Measurements from ENCODE around the gene CD226. TPM values are rescaled to one million over a fixed set of nuclear protein-coding genes. Genes with fewer than 3 reads are reported as not detected.

Gene CD226
- total RNA-seq, 1 experiment from 2014 or later, result 1.2 TPM

GRCh38 chr18:69954719-69955480 is 7.2 kb upstream of the CD226 start:
- Histone ChIP-seq H3K9me2 (ENCODE audit: insufficient read depth) (no peaks in the 10 kb centered on the region), H3K9me3 (ENCODE audit: control insufficient read depth in 1 of 2, insufficient read depth in 1 of 2, low read depth in 1 of 2, low read length in 2 of 2) (no peaks in the 10 kb centered on the region), H3K4me2 (ENCODE audit: low read length) (no peak overlapping the region), H4K20me1 (ENCODE audit: insufficient read depth) (no peaks in the 10 kb centered on the region), H2AFZ (ENCODE audit: low read depth, low read length, poor library complexity, severe bottlenecking) (no peak overlapping the region), H3K9ac (ENCODE audit: low read length) (no peak overlapping the region), H3K4me1 (ENCODE audit: control insufficient read depth in 1 of 2, insufficient read depth in 2 of 2, low read length in 2 of 2) (no peaks in the 10 kb centered on the region), H3K79me2 (ENCODE audit: insufficient read depth, low read length) (no peaks in the 10 kb centered on the region), H3K36me3 (ENCODE audit: control insufficient read depth in 1 of 2, insufficient read depth in 2 of 2, low read length in 2 of 2) (no peaks in the 10 kb centered on the region), H3K4me3 (replicated peaks in 1 of 2; ENCODE audit: low read depth in 1 of 2, low read length in 2 of 2) (no peak overlapping the region), H3K27ac (ENCODE audit: low read depth, low read length) (no peak overlapping the region), H3K27me3 (ENCODE audit: insufficient read depth, low read length) (no peaks in the 10 kb centered on the region)
- TF ChIP-seq RAD21 (IDR thresholded peaks at IDR 0.05; ENCODE audit: low read depth), result no peak
- no peak for TF ChIP-seq EGR1 (IDR thresholded peaks at IDR 0.05; ENCODE audit: low read depth)
- no peak for TF ChIP-seq ZNF274 (IDR thresholded peaks at IDR 0.05; ENCODE audit: low read depth, low read length)
- TF ChIP-seq POLR2A (IDR thresholded peaks at IDR 0.05; ENCODE audit: borderline replicate concordance, extremely low read depth, insufficient read depth, insufficient read length), result no peak
- TF ChIP-seq ELF1 (IDR thresholded peaks at IDR 0.05; ENCODE audit: borderline replicate concordance, low read depth), result no peak
- no peak for TF ChIP-seq SRF (IDR thresholded peaks at IDR 0.05; ENCODE audit: low read depth)
- DNase-seq (ENCODE audit: low read depth, low spot score), result no peak
- ChIA-PET RAD21 (ENCODE audit: low non-redundant PET in 1 of 2, low total read pairs in 2 of 2, uncharacterized antibody in 2 of 2, unreplicated experiment in 2 of 2) (no interaction called here), CTCF (no interaction called here), POLR2A (no interaction called here)
- no TSS peak for BruUV-seq (replicated peaks)
- no peak for ATAC-seq
- intact Hi-C loops (cut with micrococcal nuclease), result loop anchor here (5.0 kb wide), 1 partner anchor 48 kb away; no protein-coding TSS in a partner anchor

- RAD21 ChIA-PET (ENCODE audit: low non-redundant PET in 1 of 2, low total read pairs in 2 of 2, uncharacterized antibody in 2 of 2, unreplicated experiment in 2 of 2), result no interaction called here
- DNase-seq (ENCODE audit: low read depth, low spot score) (no peak), ATAC-seq (no peak)
- no peak overlapping the region for H3K9ac ChIP-seq (ENCODE audit: low read length)
- H3K27me3 ChIP-seq (ENCODE audit: insufficient read depth, low read length), result no peaks in the 10 kb centered on the region
- POLR2A ChIA-PET, result no interaction called here
- H3K4me2 ChIP-seq (ENCODE audit: low read length), result no peak overlapping the region
- H4K20me1 ChIP-seq (ENCODE audit: insufficient read depth), result no peaks in the 10 kb centered on the region
- H3K9me3 ChIP-seq (ENCODE audit: control insufficient read depth in 1 of 2, insufficient read depth in 1 of 2, low read depth in 1 of 2, low read length in 2 of 2), result no peaks in the 10 kb centered on the region
- no TSS peak for BruUV-seq (replicated peaks)
- H3K4me3 ChIP-seq (replicated peaks in 1 of 2; ENCODE audit: low read depth in 1 of 2, low read length in 2 of 2), result no peak overlapping the region
- no peaks in the 10 kb centered on the region for H3K36me3 ChIP-seq (ENCODE audit: control insufficient read depth in 1 of 2, insufficient read depth in 2 of 2, low read length in 2 of 2)
- intact Hi-C loops (cut with micrococcal nuclease), result no loop called here
- H3K4me1 ChIP-seq (ENCODE audit: control insufficient read depth in 1 of 2, insufficient read depth in 2 of 2, low read length in 2 of 2), result no peaks in the 10 kb centered on the region
- no peak overlapping the region for H2AFZ ChIP-seq (ENCODE audit: low read depth, low read length, poor library complexity, severe bottlenecking)
- H3K9me2 ChIP-seq (ENCODE audit: insufficient read depth), result no peaks in the 10 kb centered on the region
- TF ChIP-seq EZH2phosphoT487 (IDR thresholded peaks at IDR 0.05; ENCODE audit: borderline replicate concordance) (no peak), POLR2AphosphoS5 (IDR thresholded peaks at IDR 0.05; ENCODE audit: low read depth, low read length) (no peak), YY1 (IDR thresholded peaks at IDR 0.05; ENCODE audit: extremely low read depth, insufficient replicate concordance, low read depth, low read length) (no peak), FOSL1 (IDR thresholded peaks at IDR 0.05; ENCODE audit: low read depth) (no peak), ZFX (IDR thresholded peaks at IDR 0.05) (no peak), MAX (IDR thresholded peaks at IDR 0.05) (no peak), ATF3 (IDR thresholded peaks at IDR 0.05) (no peak), CEBPB (IDR thresholded peaks at IDR 0.05; ENCODE audit: low read depth) (no peak), ZBTB33 (IDR thresholded peaks at IDR 0.05; ENCODE audit: extremely low read depth, insufficient replicate concordance, low read length) (no peak), SRF (IDR thresholded peaks at IDR 0.05; ENCODE audit: low read depth) (no peak), RAD21 (IDR thresholded peaks at IDR 0.05; ENCODE audit: low read depth) (no peak), POLR2A (IDR thresholded peaks at IDR 0.05; ENCODE audit: borderline replicate concordance, extremely low read depth, insufficient read depth, insufficient read length) (no peak), ZNF274 (IDR thresholded peaks at IDR 0.05; ENCODE audit: low read depth, low read length) (no peak)
- no peak overlapping the region for H3K27ac ChIP-seq (ENCODE audit: low read depth, low read length)
- CTCF ChIA-PET, result no interaction called here
- no peaks in the 10 kb centered on the region for H3K79me2 ChIP-seq (ENCODE audit: insufficient read depth, low read length)
These were observed 5.5 kb upstream of the CD226 start for GRCh38 chr18:69953191-69953590.

All from HCT116 (cell line).